Gastrocnemius medialis (tissue), 4 donors: ENCODE results near the gene DPYSL3.

Experiments used
- POLR2A ChIP-seq, 2 donors: fragments of 450-650 bp; IDR thresholded peaks; one replicate each; pipeline ENCODE4 v1.6.1; 2017; ENCODE audit warnings: antibody characterized with exemption in 2 of 2, mild to moderate bottlenecking in 2 of 2, moderate library complexity in 2 of 2
- TF ChIP-seq, protein P1 (sequence below), 5 experiments: fragments of 450-650 bp in 3 of 5; fragments of 200-600 bp in 2 of 5; sonication (generic) in 2 of 5; IDR thresholded peaks in 4 of 5; conservative IDR thresholded peaks in 1 of 5; 1 replicate in 4 of 5; 2 replicates in 1 of 5; pipeline ENCODE4 v1.5.1; 2016 to 2019; ENCODE audit warnings: antibody characterized with exemption in 5 of 5, mild to moderate bottlenecking in 3 of 5, moderate library complexity in 3 of 5

DNA sequence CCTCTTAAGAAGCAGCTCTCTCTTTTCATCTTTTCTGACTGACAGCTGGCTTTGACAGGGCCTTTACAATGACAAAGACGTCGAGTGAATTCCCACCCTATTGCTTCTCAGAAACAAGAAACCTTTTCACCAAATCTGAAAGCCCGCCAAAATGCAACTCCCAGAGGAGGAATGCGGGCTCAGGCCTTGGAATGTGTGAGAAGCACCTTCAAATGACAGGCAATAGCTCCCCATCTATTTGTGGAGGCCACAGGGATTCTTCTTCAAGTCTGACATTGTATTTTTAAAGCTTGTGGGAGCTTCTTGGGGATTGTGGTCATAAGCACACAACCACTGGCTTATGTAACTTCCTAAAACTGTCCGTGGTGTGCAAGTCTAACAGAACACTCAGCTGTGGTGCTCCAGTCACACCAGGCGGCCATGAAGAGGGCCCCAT lies 72.7 kb downstream of the DPYSL3 start:
- TF ChIP-seq, protein P1, sequence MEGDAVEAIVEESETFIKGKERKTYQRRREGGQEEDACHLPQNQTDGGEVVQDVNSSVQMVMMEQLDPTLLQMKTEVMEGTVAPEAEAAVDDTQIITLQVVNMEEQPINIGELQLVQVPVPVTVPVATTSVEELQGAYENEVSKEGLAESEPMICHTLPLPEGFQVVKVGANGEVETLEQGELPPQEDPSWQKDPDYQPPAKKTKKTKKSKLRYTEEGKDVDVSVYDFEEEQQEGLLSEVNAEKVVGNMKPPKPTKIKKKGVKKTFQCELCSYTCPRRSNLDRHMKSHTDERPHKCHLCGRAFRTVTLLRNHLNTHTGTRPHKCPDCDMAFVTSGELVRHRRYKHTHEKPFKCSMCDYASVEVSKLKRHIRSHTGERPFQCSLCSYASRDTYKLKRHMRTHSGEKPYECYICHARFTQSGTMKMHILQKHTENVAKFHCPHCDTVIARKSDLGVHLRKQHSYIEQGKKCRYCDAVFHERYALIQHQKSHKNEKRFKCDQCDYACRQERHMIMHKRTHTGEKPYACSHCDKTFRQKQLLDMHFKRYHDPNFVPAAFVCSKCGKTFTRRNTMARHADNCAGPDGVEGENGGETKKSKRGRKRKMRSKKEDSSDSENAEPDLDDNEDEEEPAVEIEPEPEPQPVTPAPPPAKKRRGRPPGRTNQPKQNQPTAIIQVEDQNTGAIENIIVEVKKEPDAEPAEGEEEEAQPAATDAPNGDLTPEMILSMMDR (IDR thresholded peaks at IDR 0.05 in 4 of 5, conservative IDR thresholded peaks at IDR 0.05 in 1 of 5): no peak
- TF ChIP-seq POLR2A (IDR thresholded peaks at IDR 0.05): no peak
